Heart left ventricle (tissue), 13 donors: ENCODE results near the gene SRPRB.

Source experiments
- CTCF ChIP-seq, 12 donors: fragments of 200-600 bp; sonication (generic) in 4 of 12; IDR thresholded peaks; one replicate each; pipeline versions ENCODE4 v1.5.0 to v1.8.0; 2018 to 2022; ENCODE audit warnings: antibody characterized with exemption in 12 of 12, mild to moderate bottlenecking in 5 of 12
- POLR2A ChIP-seq, 2 donors: fragments of 450-650 bp; IDR thresholded peaks; one replicate each; pipeline ENCODE4 v1.6.1; 2017; ENCODE audit warnings: antibody characterized with exemption in 2 of 2, mild to moderate bottlenecking in 2 of 2, moderate library complexity in 2 of 2
- donor health status: ischemic (EF 13 %, LVEDD 7.1; RV severe dilation, severe dysfunction).
- donor health status: DM: no; HTN: yes; CAD: no.
- donor health status: DM: no; HTN: no; CAD: no.
- donor health status: ischemic (EF 25% LVEDD 6.9; RV normal size, moderate dysfunction).
- donor health status: ischemic (EF 25% LVEDD 5.7; RV mildly dilated, moderate dysfunction).
- donor health status: ischemic (EF 35%, LVEDD 5.7; RV mildly dilated, moderate dysfunction).
- donor health status: nonischemic (EF 11% LVEDD 7.7; RV severe dilation, severe dysfunction).
- donor health status: DM: yes; HTN: yes; CAD: no.
- donor health status: PGD.
- donor health status: ischemic (EF 29% LVEDD 5.4; RV normal size, mild dysfunction).
- donor health status: nonischemic (EF 23%, LVEDD 6.1; RV moderate dilation, normal function).

GRCh38 chr3:133836497-133837158, 31.0 kb downstream of the SRPRB start:
- no peak for TF ChIP-seq CTCF (IDR thresholded peaks at IDR 0.05)
- TF ChIP-seq POLR2A (IDR thresholded peaks at IDR 0.05) = no peak
